ENCODE data around the gene KDM2A.
A peak's percentile ranks its signal among the peaks of the same experiment; 100 is the strongest.
"Not testable (repeated sequence)": the region's sequence is repeated elsewhere in the genome, so short reads cannot be mapped to it uniquely, and the experiment has no call there.

Gene KDM2A

GRCh38 chr11:67118181-67118766, 789 bp upstream of the KDM2A start:
- DNase-seq, result peak; percentile 53

GRCh38 chr11:67119585-67120391, 725 bp downstream of the KDM2A start:
- DNase-seq, result peak; percentile 9

- DNase-seq, result no peak
Observed at GRCh38 chr11:67120456-67120855, 1.4 kb downstream of the KDM2A start.

- DNase-seq, result no peak
Observed at GRCh38 chr11:67120881-67121710, 2.0 kb downstream of the KDM2A start.

- not testable (repeated sequence) for DNase-seq
Observed at GRCh38 chr11:67123801-67124200, 4.7 kb downstream of the KDM2A start.

GRCh38 chr11:67126243-67126642, 7.2 kb downstream of the KDM2A start:
- DNase-seq, result not testable (repeated sequence)

- no peak for DNase-seq
Observed at GRCh38 chr11:67126986-67127385, 7.9 kb downstream of the KDM2A start.

GRCh38 chr11:67130861-67131260, 11.8 kb downstream of the KDM2A start:
- DNase-seq, result not testable (repeated sequence)

- DNase-seq, result no peak
Observed at GRCh38 chr11:67136156-67136555, 17.1 kb downstream of the KDM2A start.

- DNase-seq, result no peak
Observed at GRCh38 chr11:67138922-67139321, 19.9 kb downstream of the KDM2A start.

- DNase-seq, result no peak
Observed at GRCh38 chr11:67146516-67147226, 27.6 kb downstream of the KDM2A start.

GRCh38 chr11:67153971-67154370, 34.9 kb downstream of the KDM2A start:
- DNase-seq, result no peak

GRCh38 chr11:67154726-67155125, 35.7 kb downstream of the KDM2A start:
- DNase-seq, result no peak

GRCh38 chr11:67157691-67158090, 38.6 kb downstream of the KDM2A start:
- DNase-seq, result no peak

- no peak for DNase-seq
Observed at GRCh38 chr11:67158221-67158620, 39.2 kb downstream of the KDM2A start.

GRCh38 chr11:67160045-67160444, 41.0 kb downstream of the KDM2A start:
- DNase-seq, result no peak

- no peak for DNase-seq
Observed at GRCh38 chr11:67160872-67161783, 42.1 kb downstream of the KDM2A start.

GRCh38 chr11:67163006-67163405, 43.9 kb downstream of the KDM2A start:
- DNase-seq, result no peak

- DNase-seq, result no peak
Observed at GRCh38 chr11:67165623-67166022, 46.6 kb downstream of the KDM2A start.

- DNase-seq, result no peak
Observed at GRCh38 chr11:67167091-67167490, 48.0 kb downstream of the KDM2A start.

- DNase-seq, result no peak
Observed at GRCh38 chr11:67167719-67168118, 48.7 kb downstream of the KDM2A start.

- not testable (repeated sequence) for DNase-seq
Observed at GRCh38 chr11:67168911-67169310, 49.8 kb downstream of the KDM2A start.

All from activated CD4-positive, alpha-beta T cell treated with anti-CD3 and anti-CD28 coated beads, Interleukin-2, amount 50 U/mL, for 1 hour (primary cell).